ENCODE results near the gene FAM50A. TPM values are rescaled to one million over a fixed set of nuclear protein-coding genes. Genes with fewer than 3 reads are reported as not detected.

Gene FAM50A
- total RNA-seq, 1 experiment from 2014 or later: 57.4 TPM

- no peak within 1 kb of the TSS for H2BK20ac ChIP-seq (ENCODE audit: low read depth, low read length, poor library complexity, severe bottlenecking)
- no peak within 1 kb of the TSS for H2BK5ac ChIP-seq (ENCODE audit: insufficient read length, low read length)
- no peak within 1 kb of the TSS for H2BK12ac ChIP-seq (ENCODE audit: insufficient read length, low read depth, low read length)
- Mint-ChIP-seq H3K4me1 (peaks cover 6 to 18% of the 10 kb centered on the region in 2 experiments; a peak in 3 of 4 replicates), H3K9me3 (peaks cover 73 to 80% of the 10 kb centered on the region in 2 experiments), H3K27me3 (ENCODE audit: low read depth) (peaks cover 3% of the 10 kb centered on the region), H3K27ac (no peak within 1 kb of the TSS), H3K36me3 (ENCODE audit: insufficient read depth in 1 of 3, low read depth in 3 of 3) (peaks cover 3 to 28% (median 22%) of the 10 kb centered on the region in 3 experiments; a peak in 6 of 7 replicates), H3K4me3 (peak within 1 kb of the TSS; percentile 62 to 78)
- no peaks in the 10 kb centered on the region; the same call in 1 of the 2 replicates for H3K4me1 ChIP-seq (ENCODE audit: insufficient read depth, low read length)
- no peak within 1 kb of the TSS for H3K14ac ChIP-seq (ENCODE audit: insufficient read depth, low read length)
- no peaks in the 10 kb centered on the region for H4K20me1 ChIP-seq (ENCODE audit: control insufficient read depth, insufficient read depth, insufficient read length)
- H3K27me3 ChIP-seq (ENCODE audit: insufficient read depth, low read length): no peaks in the 10 kb centered on the region
- no peak within 1 kb of the TSS for H3K23ac ChIP-seq (ENCODE audit: insufficient read length, low read depth, low read length)
- no peak within 1 kb of the TSS for H4K91ac ChIP-seq (ENCODE audit: insufficient read length, low read depth, low read length)
- peak; percentile 47 for DNase-seq
- no CpG with 5 or more reads among the region's 95 CpGs for WGBS (ENCODE audit: extremely low coverage, insufficient read length, low lambda C conversion rate)
- H2AK5ac ChIP-seq (ENCODE audit: insufficient read length, low read length): no peak within 1 kb of the TSS
- no peak within 1 kb of the TSS for H3K4ac ChIP-seq (ENCODE audit: low read depth, low read length)
- no peak within 1 kb of the TSS for H3T11ph ChIP-seq (ENCODE audit: low read length)
- no peak for TF ChIP-seq CTCF (conservative IDR thresholded peaks at IDR 0.05)
- no peak within 1 kb of the TSS for H2BK120ac ChIP-seq (ENCODE audit: low read depth, low read length, poor library complexity, severe bottlenecking)
- H4K8ac ChIP-seq (replicated peaks; ENCODE audit: insufficient read length, low read depth, low read length): no peak within 1 kb of the TSS
- H3K9me3 ChIP-seq (ENCODE audit: control insufficient read depth, low read depth, low read length): peaks cover 52% of the 10 kb centered on the region
- no peaks in the 10 kb centered on the region for H3K79me2 ChIP-seq (ENCODE audit: insufficient read depth, low read length)
- no peak within 1 kb of the TSS for H4K5ac ChIP-seq (ENCODE audit: insufficient read length, low read depth, low read length)
- peak within 1 kb of the TSS; percentile 20 for H3K4me2 ChIP-seq (ENCODE audit: insufficient read depth, insufficient read length, low read length)
- H3K9ac ChIP-seq (ENCODE audit: extremely low read depth, insufficient read length, low read length): no peak within 1 kb of the TSS
- no peak within 1 kb of the TSS for H3K56ac ChIP-seq (ENCODE audit: insufficient read length, low read depth, low read length)
- H3K18ac ChIP-seq (ENCODE audit: insufficient read length, low read depth, low read length): no peak within 1 kb of the TSS
- no peaks in the 10 kb centered on the region for H3K23me2 ChIP-seq (ENCODE audit: insufficient read length, low read depth, low read length, poor library complexity, severe bottlenecking)
- H3K27ac ChIP-seq (ENCODE audit: insufficient read length, low read depth, low read length): no peak within 1 kb of the TSS
- no peak within 1 kb of the TSS for H2AFZ ChIP-seq (ENCODE audit: low read length)
- no peaks in the 10 kb centered on the region for H3K79me1 ChIP-seq (ENCODE audit: insufficient read depth, low read depth, low read length, poor library complexity, severe bottlenecking)
- H2BK15ac ChIP-seq (ENCODE audit: low read depth, low read length): no peak within 1 kb of the TSS
Observed at GRCh38 chrX:154486396-154487207, 42.7 kb downstream of the FAM50A start, which contains the start of gene UBL4A. Gene UBL4A, minus strand, starts transcription at chrX:154486615. Its CDS starts 31 bp downstream, at chrX:154486584.
